ENCODE measurements around the gene B4GAT1.

Gene B4GAT1

GRCh38 chr11:66343176-66343575, 4.3 kb downstream of the B4GAT1 start:
- no peak overlapping the region for H3K4me3 ChIP-seq (ENCODE audit: low read depth, low read length)
- DNase-seq (ENCODE audit: low read depth), result no peak
- TF ChIP-seq CTCF (conservative IDR thresholded peaks at IDR 0.05; ENCODE audit: low read depth, low read length), result no peak

- TF ChIP-seq CTCF (conservative IDR thresholded peaks at IDR 0.05; ENCODE audit: low read depth, low read length), result no peak
- DNase-seq (ENCODE audit: low read depth), result no peak
- no peak overlapping the region for H3K4me3 ChIP-seq (ENCODE audit: low read depth, low read length)
These were observed 5.8 kb downstream of the B4GAT1 start for GRCh38 chr11:66341502-66342126.

GRCh38 chr11:66340596-66341501, 6.6 kb downstream of the B4GAT1 start:
- DNase-seq (ENCODE audit: low read depth), result no peak
- H3K4me3 ChIP-seq (ENCODE audit: low read depth, low read length), result no peak overlapping the region
- no peak for TF ChIP-seq CTCF (conservative IDR thresholded peaks at IDR 0.05; ENCODE audit: low read depth, low read length)

GRCh38 chr11:66339686-66340483, 7.5 kb downstream of the B4GAT1 start:
- no peak for DNase-seq (ENCODE audit: low read depth)
- no peak overlapping the region for H3K4me3 ChIP-seq (ENCODE audit: low read depth, low read length)
- no peak for TF ChIP-seq CTCF (conservative IDR thresholded peaks at IDR 0.05; ENCODE audit: low read depth, low read length)

GRCh38 chr11:66339162-66339675, 8.2 kb downstream of the B4GAT1 start:
- no peak for DNase-seq (ENCODE audit: low read depth)
- TF ChIP-seq CTCF (conservative IDR thresholded peaks at IDR 0.05; ENCODE audit: low read depth, low read length), result no peak
- H3K4me3 ChIP-seq (ENCODE audit: low read depth, low read length), result no peak overlapping the region

GRCh38 chr11:66338276-66339161, 8.9 kb downstream of the B4GAT1 start:
- no peak for TF ChIP-seq CTCF (conservative IDR thresholded peaks at IDR 0.05; ENCODE audit: low read depth, low read length)
- no peak for DNase-seq (ENCODE audit: low read depth)
- H3K4me3 ChIP-seq (ENCODE audit: low read depth, low read length), result no peak overlapping the region

All from choroid plexus epithelial cell (primary cell).